GM12872 (cell line): ENCODE measurements around the gene FAM149A.

Experiments used
- TF ChIP-seq, protein P1 (sequence below): IDR thresholded peaks from 3 replicates; pipeline ENCODE4 v1.5.1; 2011; ENCODE audit warnings: low read depth, mild to moderate bottlenecking, low read length, moderate library complexity; ENCODE audit not compliant: insufficient read depth

Gene FAM149A

DNA sequence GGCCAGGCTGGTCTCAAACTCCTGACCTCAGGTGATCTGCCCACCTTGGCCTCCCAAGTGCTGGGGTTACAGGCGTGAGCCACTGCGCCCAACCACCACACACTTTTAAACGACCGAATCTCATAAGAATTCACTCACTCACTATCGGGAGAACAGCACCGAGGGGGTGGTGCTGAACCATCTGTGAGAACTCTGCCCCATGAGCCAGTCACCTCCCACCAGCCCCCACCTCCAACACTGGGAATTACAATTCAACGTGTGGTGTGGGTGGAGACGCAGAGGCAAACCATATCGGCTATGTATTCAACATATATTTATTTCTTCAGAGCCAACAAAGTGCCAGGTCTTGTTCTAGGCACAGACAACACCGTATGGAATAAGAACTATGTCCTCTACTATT lies 32.0 kb upstream of the FAM149A start:
- TF ChIP-seq, protein P1, sequence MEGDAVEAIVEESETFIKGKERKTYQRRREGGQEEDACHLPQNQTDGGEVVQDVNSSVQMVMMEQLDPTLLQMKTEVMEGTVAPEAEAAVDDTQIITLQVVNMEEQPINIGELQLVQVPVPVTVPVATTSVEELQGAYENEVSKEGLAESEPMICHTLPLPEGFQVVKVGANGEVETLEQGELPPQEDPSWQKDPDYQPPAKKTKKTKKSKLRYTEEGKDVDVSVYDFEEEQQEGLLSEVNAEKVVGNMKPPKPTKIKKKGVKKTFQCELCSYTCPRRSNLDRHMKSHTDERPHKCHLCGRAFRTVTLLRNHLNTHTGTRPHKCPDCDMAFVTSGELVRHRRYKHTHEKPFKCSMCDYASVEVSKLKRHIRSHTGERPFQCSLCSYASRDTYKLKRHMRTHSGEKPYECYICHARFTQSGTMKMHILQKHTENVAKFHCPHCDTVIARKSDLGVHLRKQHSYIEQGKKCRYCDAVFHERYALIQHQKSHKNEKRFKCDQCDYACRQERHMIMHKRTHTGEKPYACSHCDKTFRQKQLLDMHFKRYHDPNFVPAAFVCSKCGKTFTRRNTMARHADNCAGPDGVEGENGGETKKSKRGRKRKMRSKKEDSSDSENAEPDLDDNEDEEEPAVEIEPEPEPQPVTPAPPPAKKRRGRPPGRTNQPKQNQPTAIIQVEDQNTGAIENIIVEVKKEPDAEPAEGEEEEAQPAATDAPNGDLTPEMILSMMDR = no peak

DNA sequence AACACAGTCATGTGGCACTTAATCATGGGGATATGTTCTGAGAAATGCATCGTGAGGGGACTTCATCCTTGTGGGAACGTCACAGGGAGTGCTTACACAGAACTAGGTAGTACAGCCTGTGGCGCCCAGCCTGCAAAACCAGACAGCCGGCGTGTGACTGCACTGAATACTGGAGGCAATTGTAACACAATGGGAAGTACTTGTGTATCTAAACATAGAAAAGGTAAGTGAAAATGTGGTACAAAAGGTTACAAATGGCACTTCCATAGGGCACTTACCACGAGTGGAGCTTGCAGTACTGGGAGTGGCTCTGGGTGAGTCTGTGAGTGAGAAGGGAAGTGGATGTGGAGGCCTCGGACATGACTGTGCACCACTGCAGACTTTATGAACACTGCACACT lies 30.3 kb upstream of the FAM149A start:
- TF ChIP-seq, protein P1 = no peak

GRCh38 chr4:186078981-186079638 lies 25.4 kb upstream of the FAM149A start:
- TF ChIP-seq, protein P1 = no peak

DNA sequence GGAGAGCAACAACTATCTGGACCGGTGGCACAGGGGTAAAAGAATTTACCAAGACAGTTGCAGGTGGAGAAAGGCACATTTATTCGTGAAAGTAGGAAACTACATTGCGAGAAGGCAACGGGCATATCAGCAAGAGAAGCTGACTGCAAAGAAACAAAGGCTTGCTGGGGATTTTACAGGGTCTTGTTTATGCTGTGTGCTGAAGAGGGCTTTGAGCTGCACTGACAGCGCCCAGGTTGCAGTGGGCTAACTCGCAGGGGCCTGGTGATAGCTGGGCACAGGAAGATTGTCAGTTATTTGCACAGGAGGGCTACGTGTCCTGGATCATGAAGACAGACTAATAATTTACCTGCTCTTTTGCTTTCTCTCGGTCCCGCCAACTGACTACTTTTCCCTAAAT lies 24.8 kb upstream of the FAM149A start:
- TF ChIP-seq, protein P1 = no peak

GRCh38 chr4:186081202-186081807 lies 23.2 kb upstream of the FAM149A start:
- TF ChIP-seq, protein P1 = no peak

DNA sequence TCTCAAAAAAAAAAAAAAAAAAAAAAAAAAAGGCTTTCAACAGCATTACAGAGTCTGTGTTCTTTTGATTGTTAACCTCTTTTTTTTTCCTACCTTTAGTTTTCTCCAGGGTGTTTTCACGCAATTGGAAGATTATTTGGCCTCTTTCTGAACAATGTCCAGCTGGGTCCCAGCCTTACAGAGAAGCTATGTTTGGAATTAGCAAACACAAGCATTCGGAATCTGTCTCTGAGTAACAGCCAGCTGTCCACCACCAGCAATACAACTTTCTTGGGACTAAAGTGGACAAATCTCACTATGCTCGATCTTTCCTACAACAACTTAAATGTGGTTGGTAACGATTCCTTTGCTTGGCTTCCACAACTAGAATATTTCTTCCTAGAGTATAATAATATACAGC lies 22.3 kb upstream of the FAM149A start:
- TF ChIP-seq, protein P1 = no peak

GRCh38 chr4:186088523-186088922 lies 16.0 kb upstream of the FAM149A start:
- TF ChIP-seq, protein P1 = no peak
